ENCODE results near the gene ARHGDIB.

Gene ARHGDIB

GRCh38 chr12:14927267-14927666, 34.1 kb downstream of the ARHGDIB start:
- Mint-ChIP-seq H3K4me1 (ENCODE audit: low read depth) (peaks cover 8% of the 10 kb centered on the region), H3K36me3 (ENCODE audit: low read depth) (peaks cover 25% of the 10 kb centered on the region), H3K27ac (no peak overlapping the region), H3K9me3 (no peaks in the 10 kb centered on the region), H3K27me3 (no peaks in the 10 kb centered on the region), H3K4me3 (no peak overlapping the region)
- intact Hi-C loops (cut with micrococcal nuclease), result no loop called here

GRCh38 chr12:14924541-14924940, 36.9 kb downstream of the ARHGDIB start:
- no peak overlapping the region for H3K27ac Mint-ChIP-seq
- H3K4me3 Mint-ChIP-seq, result no peak overlapping the region
- H3K27me3 Mint-ChIP-seq, result no peaks in the 10 kb centered on the region
- intact Hi-C loops (cut with micrococcal nuclease), result no loop called here
- H3K36me3 Mint-ChIP-seq (ENCODE audit: low read depth), result peaks cover 32% of the 10 kb centered on the region
- H3K4me1 Mint-ChIP-seq (ENCODE audit: low read depth), result peaks cover 17% of the 10 kb centered on the region
- no peaks in the 10 kb centered on the region for H3K9me3 Mint-ChIP-seq

- H3K4me3 Mint-ChIP-seq, result no peak overlapping the region
- H3K27me3 Mint-ChIP-seq, result no peaks in the 10 kb centered on the region
- H3K9me3 Mint-ChIP-seq, result no peaks in the 10 kb centered on the region
- intact Hi-C loops (cut with micrococcal nuclease), result no loop called here
- peaks cover 17% of the 10 kb centered on the region for H3K4me1 Mint-ChIP-seq (ENCODE audit: low read depth)
- no peak overlapping the region for H3K27ac Mint-ChIP-seq
- peaks cover 36% of the 10 kb centered on the region for H3K36me3 Mint-ChIP-seq (ENCODE audit: low read depth)
Observed at GRCh38 chr12:14923944-14924343, 37.5 kb downstream of the ARHGDIB start.

GRCh38 chr12:14921218-14921617, 40.2 kb downstream of the ARHGDIB start:
- Mint-ChIP-seq H3K4me1 (ENCODE audit: low read depth) (peaks cover 17% of the 10 kb centered on the region), H3K9me3 (no peaks in the 10 kb centered on the region), H3K27ac (no peak overlapping the region), H3K4me3 (no peak overlapping the region), H3K27me3 (no peaks in the 10 kb centered on the region), H3K36me3 (ENCODE audit: low read depth) (peaks cover 50% of the 10 kb centered on the region)
- intact Hi-C loops (cut with micrococcal nuclease), result no loop called here

GRCh38 chr12:14920475-14921126, 40.8 kb downstream of the ARHGDIB start:
- no peaks in the 10 kb centered on the region for H3K27me3 Mint-ChIP-seq
- no peaks in the 10 kb centered on the region for H3K9me3 Mint-ChIP-seq
- peaks cover 17% of the 10 kb centered on the region for H3K4me1 Mint-ChIP-seq (ENCODE audit: low read depth)
- intact Hi-C loops (cut with micrococcal nuclease), result no loop called here
- no peak overlapping the region for H3K27ac Mint-ChIP-seq
- peaks cover 55% of the 10 kb centered on the region for H3K36me3 Mint-ChIP-seq (ENCODE audit: low read depth)
- no peak overlapping the region for H3K4me3 Mint-ChIP-seq

GRCh38 chr12:14919455-14919854, 41.9 kb downstream of the ARHGDIB start:
- H3K9me3 Mint-ChIP-seq, result no peaks in the 10 kb centered on the region
- peaks cover 18% of the 10 kb centered on the region for H3K4me1 Mint-ChIP-seq (ENCODE audit: low read depth)
- peaks cover 66% of the 10 kb centered on the region for H3K36me3 Mint-ChIP-seq (ENCODE audit: low read depth)
- H3K27me3 Mint-ChIP-seq, result no peaks in the 10 kb centered on the region
- no peak overlapping the region for H3K27ac Mint-ChIP-seq
- H3K4me3 Mint-ChIP-seq, result no peak overlapping the region
- intact Hi-C loops (cut with micrococcal nuclease), result no loop called here

GRCh38 chr12:14915736-14916135, 45.7 kb downstream of the ARHGDIB start:
- H3K4me3 Mint-ChIP-seq, result no peak overlapping the region
- H3K27me3 Mint-ChIP-seq, result no peaks in the 10 kb centered on the region
- no peaks in the 10 kb centered on the region for H3K9me3 Mint-ChIP-seq
- H3K27ac Mint-ChIP-seq, result no peak overlapping the region
- peaks cover 85% of the 10 kb centered on the region for H3K36me3 Mint-ChIP-seq (ENCODE audit: low read depth)
- intact Hi-C loops (cut with micrococcal nuclease), result no loop called here
- peaks cover 7% of the 10 kb centered on the region for H3K4me1 Mint-ChIP-seq (ENCODE audit: low read depth)

- H3K9me3 Mint-ChIP-seq, result no peaks in the 10 kb centered on the region
- no peaks in the 10 kb centered on the region for H3K27me3 Mint-ChIP-seq
- peaks cover 61% of the 10 kb centered on the region for H3K36me3 Mint-ChIP-seq (ENCODE audit: low read depth)
- H3K4me1 Mint-ChIP-seq (ENCODE audit: low read depth), result peaks cover 7% of the 10 kb centered on the region
- no peak overlapping the region for H3K4me3 Mint-ChIP-seq
- intact Hi-C loops (cut with micrococcal nuclease), result no loop called here
- H3K27ac Mint-ChIP-seq, result no peak overlapping the region
Observed at GRCh38 chr12:14913381-14913781, 48.0 kb downstream of the ARHGDIB start.

- H3K4me3 Mint-ChIP-seq, result no peak overlapping the region
- intact Hi-C loops (cut with micrococcal nuclease), result no loop called here
- no peaks in the 10 kb centered on the region for H3K9me3 Mint-ChIP-seq
- no peaks in the 10 kb centered on the region for H3K27me3 Mint-ChIP-seq
- peaks cover 14% of the 10 kb centered on the region for H3K4me1 Mint-ChIP-seq (ENCODE audit: low read depth)
- peaks cover 44% of the 10 kb centered on the region for H3K36me3 Mint-ChIP-seq (ENCODE audit: low read depth)
- no peak overlapping the region for H3K27ac Mint-ChIP-seq
Observed at GRCh38 chr12:14911131-14911530, 50.3 kb downstream of the ARHGDIB start.

- H3K36me3 Mint-ChIP-seq (ENCODE audit: low read depth), result peaks cover 36% of the 10 kb centered on the region
- no peaks in the 10 kb centered on the region for H3K27me3 Mint-ChIP-seq
- intact Hi-C loops (cut with micrococcal nuclease), result no loop called here
- no peaks in the 10 kb centered on the region for H3K9me3 Mint-ChIP-seq
- H3K4me1 Mint-ChIP-seq (ENCODE audit: low read depth), result peaks cover 14% of the 10 kb centered on the region
- no peak overlapping the region for H3K4me3 Mint-ChIP-seq
- H3K27ac Mint-ChIP-seq, result no peak overlapping the region
Observed at GRCh38 chr12:14910090-14910915, 51.1 kb downstream of the ARHGDIB start.

GRCh38 chr12:14907953-14908352, 53.4 kb downstream of the ARHGDIB start:
- intact Hi-C loops (cut with micrococcal nuclease), result no loop called here
- Mint-ChIP-seq H3K4me1 (ENCODE audit: low read depth) (peaks cover 9% of the 10 kb centered on the region), H3K9me3 (no peaks in the 10 kb centered on the region), H3K27me3 (no peaks in the 10 kb centered on the region), H3K36me3 (ENCODE audit: low read depth) (peaks cover 12% of the 10 kb centered on the region), H3K4me3 (no peak overlapping the region), H3K27ac (no peak overlapping the region)

- intact Hi-C loops (cut with micrococcal nuclease), result no loop called here
- H3K4me3 Mint-ChIP-seq, result no peak overlapping the region
- no peaks in the 10 kb centered on the region for H3K9me3 Mint-ChIP-seq
- H3K27ac Mint-ChIP-seq, result no peak overlapping the region
- peaks cover 9% of the 10 kb centered on the region for H3K4me1 Mint-ChIP-seq (ENCODE audit: low read depth)
- H3K36me3 Mint-ChIP-seq (ENCODE audit: low read depth), result peaks cover 4% of the 10 kb centered on the region
- H3K27me3 Mint-ChIP-seq, result no peaks in the 10 kb centered on the region
Observed at GRCh38 chr12:14906114-14906513, 55.3 kb downstream of the ARHGDIB start.

GRCh38 chr12:14905269-14906004, 56.0 kb downstream of the ARHGDIB start:
- no peaks in the 10 kb centered on the region for H3K9me3 Mint-ChIP-seq
- H3K27me3 Mint-ChIP-seq, result no peaks in the 10 kb centered on the region
- no peak overlapping the region for H3K4me3 Mint-ChIP-seq
- H3K27ac Mint-ChIP-seq, result no peak overlapping the region
- intact Hi-C loops (cut with micrococcal nuclease), result no loop called here
- H3K4me1 Mint-ChIP-seq (ENCODE audit: low read depth), result peaks cover 9% of the 10 kb centered on the region
- peaks cover 4% of the 10 kb centered on the region for H3K36me3 Mint-ChIP-seq (ENCODE audit: low read depth)

GRCh38 chr12:14904854-14905253, 56.5 kb downstream of the ARHGDIB start:
- intact Hi-C loops (cut with micrococcal nuclease), result no loop called here
- peaks cover 4% of the 10 kb centered on the region for H3K36me3 Mint-ChIP-seq (ENCODE audit: low read depth)
- H3K27ac Mint-ChIP-seq, result no peak overlapping the region
- H3K4me3 Mint-ChIP-seq, result no peak overlapping the region
- peaks cover 9% of the 10 kb centered on the region for H3K4me1 Mint-ChIP-seq (ENCODE audit: low read depth)
- no peaks in the 10 kb centered on the region for H3K27me3 Mint-ChIP-seq
- H3K9me3 Mint-ChIP-seq, result no peaks in the 10 kb centered on the region

Measured in dendritic cell treated with granulocyte-macrophage colony-stimulating factor and Interleukin-4, amounts not matched to agents 40 ng/mL and 50 ng/mL, for 4 days (primary cell).